SU-DHL-6 (cell line): ENCODE measurements around the gene PTPRN2.
"Not testable (repeated sequence)": the region's sequence is repeated elsewhere in the genome, so short reads cannot be mapped to it uniquely, and the experiment has no call there.

ENCODE experiments used
- EZH2phosphoT487 ChIP-seq: fragments of 200-600 bp; sonication (generic), shearing (Covaris generic); conservative IDR thresholded peaks from 2 replicates; pipeline ENCODE4 v1.6.1; 2018; ENCODE audit warnings: mild to moderate bottlenecking, antibody characterized with exemption, low read length, moderate library complexity, mixed read lengths
- TF ChIP-seq, protein P1 (sequence below): fragments of 200-600 bp; sonication (generic); IDR thresholded peaks from one replicate; pipeline ENCODE4 v1.5.1; 2017; ENCODE audit warnings: antibody characterized with exemption, mild to moderate bottlenecking, low read length, moderate library complexity; ENCODE audit not compliant: insufficient read depth, poor library complexity, severe bottlenecking

- TF ChIP-seq, protein P1, sequence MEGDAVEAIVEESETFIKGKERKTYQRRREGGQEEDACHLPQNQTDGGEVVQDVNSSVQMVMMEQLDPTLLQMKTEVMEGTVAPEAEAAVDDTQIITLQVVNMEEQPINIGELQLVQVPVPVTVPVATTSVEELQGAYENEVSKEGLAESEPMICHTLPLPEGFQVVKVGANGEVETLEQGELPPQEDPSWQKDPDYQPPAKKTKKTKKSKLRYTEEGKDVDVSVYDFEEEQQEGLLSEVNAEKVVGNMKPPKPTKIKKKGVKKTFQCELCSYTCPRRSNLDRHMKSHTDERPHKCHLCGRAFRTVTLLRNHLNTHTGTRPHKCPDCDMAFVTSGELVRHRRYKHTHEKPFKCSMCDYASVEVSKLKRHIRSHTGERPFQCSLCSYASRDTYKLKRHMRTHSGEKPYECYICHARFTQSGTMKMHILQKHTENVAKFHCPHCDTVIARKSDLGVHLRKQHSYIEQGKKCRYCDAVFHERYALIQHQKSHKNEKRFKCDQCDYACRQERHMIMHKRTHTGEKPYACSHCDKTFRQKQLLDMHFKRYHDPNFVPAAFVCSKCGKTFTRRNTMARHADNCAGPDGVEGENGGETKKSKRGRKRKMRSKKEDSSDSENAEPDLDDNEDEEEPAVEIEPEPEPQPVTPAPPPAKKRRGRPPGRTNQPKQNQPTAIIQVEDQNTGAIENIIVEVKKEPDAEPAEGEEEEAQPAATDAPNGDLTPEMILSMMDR = not testable (repeated sequence)
- TF ChIP-seq EZH2phosphoT487 = not testable (repeated sequence)
Observed at GRCh38 chr7:158336952-158337351, 250.7 kb downstream of the PTPRN2 start.
